Brain pericyte (primary cell): Measurements from ENCODE around the gene LRCH3.
"Not testable (repeated sequence)": the region's sequence is repeated elsewhere in the genome, so short reads cannot be mapped to it uniquely, and the experiment has no call there.

Experiments
- DNase-seq: peaks from one replicate; pipeline ENCODE4 v3.0.0-alpha.2; 2012; ENCODE audit warnings: low read depth, low spot score

The LRCH3 gene

DNA sequence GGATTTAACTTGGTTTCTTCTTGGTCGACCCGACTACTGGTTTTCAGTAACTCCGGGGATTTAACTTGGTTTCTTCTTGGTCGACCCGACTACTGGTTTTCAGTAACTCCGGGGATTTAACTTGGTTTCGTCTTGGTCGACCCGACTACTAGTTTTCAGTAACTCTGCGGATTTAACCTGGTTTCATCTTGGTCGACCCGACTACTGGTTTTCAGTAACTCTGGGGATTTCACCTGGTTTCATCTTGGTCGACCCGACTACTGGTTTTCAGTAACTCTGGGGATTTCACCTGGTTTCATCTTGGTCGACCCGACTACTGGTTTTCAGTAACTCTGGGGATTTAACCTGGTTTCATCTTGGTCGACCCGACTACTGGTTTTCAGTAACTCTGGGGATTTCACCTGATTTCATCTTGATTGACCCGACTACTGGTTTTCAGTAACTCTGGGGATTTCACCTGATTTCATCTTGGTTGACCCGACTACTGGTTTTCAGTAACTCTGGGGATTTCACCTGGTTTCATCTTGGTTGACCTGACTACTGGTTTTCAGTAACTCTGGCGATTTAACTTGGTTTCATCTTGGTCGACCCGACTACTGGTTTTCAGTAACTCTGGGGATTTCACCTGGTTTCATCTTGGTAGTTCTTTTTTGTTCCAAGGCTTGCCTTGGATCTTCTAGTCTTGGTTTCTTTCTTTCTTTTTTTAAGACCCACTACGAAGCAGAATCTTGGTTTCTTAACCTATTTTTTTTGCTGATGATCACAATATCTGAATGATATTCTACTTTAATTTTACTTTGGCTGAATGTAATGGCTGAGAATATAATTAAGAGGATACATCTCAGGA, 130.6 kb downstream of the LRCH3 start:
- not testable (repeated sequence) for DNase-seq

DNA sequence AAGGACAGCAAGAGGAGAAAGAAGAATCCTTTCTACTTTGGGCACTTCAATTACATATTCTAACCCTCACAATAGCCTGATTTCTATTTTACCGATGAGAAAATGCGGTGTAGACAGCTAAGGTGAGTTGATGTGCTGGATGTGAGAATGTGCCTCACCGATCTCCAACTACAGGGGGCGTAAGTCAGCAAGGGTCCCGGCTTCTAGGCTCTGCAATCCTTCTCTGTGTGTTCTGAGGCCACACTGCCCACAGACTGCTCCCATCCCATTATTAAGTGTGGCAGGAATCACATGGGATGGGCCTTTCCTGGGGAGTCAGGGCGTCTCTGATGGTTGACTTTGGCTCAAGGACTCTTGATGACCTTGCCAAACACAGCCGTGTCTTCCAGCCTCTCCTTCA, 135.4 kb downstream of the LRCH3 start:
- no peak for DNase-seq

DNA sequence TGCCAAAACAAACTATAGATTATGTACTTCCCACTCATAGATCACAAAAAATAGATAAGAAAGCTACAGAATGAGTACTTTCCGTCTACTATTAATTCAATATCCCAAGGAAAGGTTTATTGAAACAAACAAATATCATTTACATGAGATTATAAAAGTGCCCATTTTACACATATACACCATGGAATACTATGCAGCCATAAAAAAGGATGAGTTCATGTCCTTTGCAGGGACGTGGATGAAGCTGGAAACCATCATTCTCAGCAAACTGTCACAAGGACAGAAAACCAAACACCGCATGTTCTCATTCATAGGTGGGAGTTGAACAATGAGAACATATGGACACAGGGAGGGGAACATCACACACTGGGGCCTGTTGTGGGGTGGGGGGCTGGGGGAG, 136.5 kb downstream of the LRCH3 start:
- DNase-seq, result not testable (repeated sequence)

GRCh38 chr3:197936819-197937384, 145.8 kb downstream of the LRCH3 start:
- no peak for DNase-seq
